K562 (cell line): ENCODE data around the gene PIGT. TPM values are rescaled to one million over a fixed set of nuclear protein-coding genes. Genes with fewer than 3 reads are reported as not detected.
A peak's percentile ranks its signal among the peaks of the same experiment; 100 is the strongest.

Source experiments
- ETV1 ChIP-seq: fragments of 450-650 bp; conservative IDR thresholded peaks from 2 replicates; pipeline ENCODE4 v1.6.1; 2016; ENCODE audit warnings: missing genetic modification characterization, control low read depth, low read depth, missing compliant biosample characterization
- NFIX ChIP-seq: fragments of 250-450 bp; sonication (Bioruptor Pico); IDR thresholded peaks from 2 replicates; pipeline ENCODE4 v1.4.0; 2020; ENCODE audit warnings: low read depth, mild to moderate bottlenecking, moderate library complexity
- POLR3A ChIP-seq: IDR thresholded peaks from 2 replicates; pipeline ENCODE4 v1.6.1; 2011; ENCODE audit warnings: borderline replicate concordance, mild to moderate bottlenecking, moderate library complexity; ENCODE audit not compliant: insufficient read length, insufficient read depth; ENCODE audit errors: extremely low read depth
- PTTG1 ChIP-seq: fragments of 450-650 bp; IDR thresholded peaks from 2 replicates; pipeline ENCODE4 v1.6.1; 2016; ENCODE audit warnings: low read depth, mild to moderate bottlenecking, missing genetic modification characterization, missing compliant biosample characterization
- TCF3 ChIP-seq: sonication (generic); formaldehyde crosslinking; IDR thresholded peaks from 2 replicates; pipeline ENCODE4 v1.4.0; 2020; ENCODE audit warnings: mild to moderate bottlenecking, missing genetic modification reagents
- ZKSCAN1 ChIP-seq: fragments of 150-350 bp; IDR thresholded peaks from 2 replicates; pipeline ENCODE4 v1.6.1; 2016; ENCODE audit warnings: low read depth, low read length
- ZNF217 ChIP-seq: sonication (generic); formaldehyde crosslinking; IDR thresholded peaks from 2 replicates; pipeline ENCODE4 v1.8.0; 2022; ENCODE audit warnings: mild to moderate bottlenecking, missing genetic modification reagents
- ZNF23 ChIP-seq: fragments of 250-450 bp; sonication (Bioruptor Pico); IDR thresholded peaks from 2 replicates; pipeline ENCODE4 v1.4.0; 2020; ENCODE audit warnings: mild to moderate bottlenecking
- polyA plus RNA-seq, 8 experiments: library from polyadenylated mRNA; depleted of rRNA in 4 of 8; stranded (reverse) in 5 of 8; unstranded in 3 of 8; fragments of >200 nt; fragmentation: Nextera tagmentation in 2 of 8; fragmentation: Illumina TruSeq in 1 of 8; extraction: Ambion mirVana in 2 of 8; extraction: Trizol in 1 of 8; gene quantifications; 2 replicates each; pipeline versions ENCODE4 v1.2.1 to v1.2.3, GENCODE V29; 2011 to 2014; ENCODE audit warnings: inconsistent platforms in 1 of 8, missing spikeins in 1 of 8
- total RNA-seq, 7 experiments: library from RNA; depleted of rRNA in 6 of 7; stranded (reverse); fragments of >200 nt in 6 of 7; fragmentation: Illumina TruSeq in 2 of 7; extraction: Trizol in 2 of 7; gene quantifications; 2 replicates each; pipeline versions ENCODE4 v1.2.1 to v1.2.3, GENCODE V29; 2011 to 2021; ENCODE audit warnings: low replicate concordance in 1 of 7
- TF ChIP-seq, protein P1 (sequence below): sonication (generic); formaldehyde crosslinking; IDR thresholded peaks from 2 replicates; pipeline ENCODE4 v1.8.1; 2023; ENCODE audit warnings: missing genetic modification reagents, mild to moderate bottlenecking, borderline replicate concordance
- TF ChIP-seq, protein P2 (sequence below): fragments of 450-650 bp; IDR thresholded peaks from 2 replicates; pipeline ENCODE4 v1.6.1; 2016; ENCODE audit warnings: low read depth, mild to moderate bottlenecking, moderate library complexity
- TF ChIP-seq, protein P3 (sequence below): fragments of 250-450 bp; sonication (Bioruptor Pico); IDR thresholded peaks from 2 replicates; pipeline ENCODE4 v1.4.0; 2020; ENCODE audit warnings: mild to moderate bottlenecking, moderate library complexity, borderline replicate concordance

PIGT gene
- total and polyA plus RNA-seq, 9 of the 15 experiments (the other 6 are each of a cell fraction or from before 2014, with no cell fraction given) = 14.6 to 108 (median 46.9) TPM

DNA sequence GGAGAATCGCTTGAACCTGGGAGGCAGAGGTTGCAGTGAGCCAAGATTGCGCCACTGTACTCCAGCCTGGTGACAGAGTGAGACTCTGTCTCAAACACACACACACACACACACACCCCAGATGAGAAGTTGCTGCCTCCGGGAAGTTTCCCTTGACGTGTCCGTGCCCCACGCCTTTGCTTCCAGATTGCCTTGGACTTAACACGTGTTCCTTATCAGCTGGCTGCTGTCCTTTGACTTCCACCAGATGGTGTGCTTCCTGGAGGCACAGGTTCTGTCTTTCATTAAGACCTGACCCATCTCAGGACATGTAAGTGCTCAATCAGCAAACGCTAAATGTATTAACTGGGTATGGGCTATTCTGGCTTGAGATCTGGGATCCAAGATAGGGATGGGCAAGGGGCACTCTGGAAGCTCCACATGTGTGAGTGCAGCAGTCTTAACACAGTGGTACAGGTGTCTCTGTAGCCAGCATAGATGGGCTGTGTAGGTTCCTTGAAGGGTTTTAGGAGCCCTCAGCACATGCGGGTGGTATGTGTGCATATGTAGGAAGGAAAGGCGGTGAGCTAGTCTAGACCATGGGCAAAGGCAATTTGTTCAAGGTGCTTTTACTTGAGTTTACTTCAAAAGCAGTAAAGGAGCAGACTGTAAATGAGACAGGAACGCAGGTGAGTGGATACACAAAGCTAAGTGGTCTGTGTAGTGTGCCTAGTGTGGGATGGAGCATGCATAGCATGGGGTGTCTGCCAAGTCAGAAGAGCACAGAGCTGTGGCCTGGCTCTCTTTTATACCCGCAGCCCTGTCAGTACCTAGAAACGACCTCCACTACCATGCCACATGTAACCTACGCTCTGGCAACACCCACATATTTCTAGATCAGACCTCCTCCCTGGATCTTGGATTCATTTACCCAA lies 11.6 kb downstream of the PIGT start (continued):
- TF ChIP-seq ZKSCAN1 = no peak
- no peak for TF ChIP-seq ZNF217 (CRISPR knock-in tag)
- TF ChIP-seq ETV1 (tag) = peak; percentile 63; the same call in 1 of the 2 replicates
- TF ChIP-seq PTTG1 = no peak
- no peak for TF ChIP-seq NFIX (CRISPR knock-in tag)
- TF ChIP-seq, protein P1, sequence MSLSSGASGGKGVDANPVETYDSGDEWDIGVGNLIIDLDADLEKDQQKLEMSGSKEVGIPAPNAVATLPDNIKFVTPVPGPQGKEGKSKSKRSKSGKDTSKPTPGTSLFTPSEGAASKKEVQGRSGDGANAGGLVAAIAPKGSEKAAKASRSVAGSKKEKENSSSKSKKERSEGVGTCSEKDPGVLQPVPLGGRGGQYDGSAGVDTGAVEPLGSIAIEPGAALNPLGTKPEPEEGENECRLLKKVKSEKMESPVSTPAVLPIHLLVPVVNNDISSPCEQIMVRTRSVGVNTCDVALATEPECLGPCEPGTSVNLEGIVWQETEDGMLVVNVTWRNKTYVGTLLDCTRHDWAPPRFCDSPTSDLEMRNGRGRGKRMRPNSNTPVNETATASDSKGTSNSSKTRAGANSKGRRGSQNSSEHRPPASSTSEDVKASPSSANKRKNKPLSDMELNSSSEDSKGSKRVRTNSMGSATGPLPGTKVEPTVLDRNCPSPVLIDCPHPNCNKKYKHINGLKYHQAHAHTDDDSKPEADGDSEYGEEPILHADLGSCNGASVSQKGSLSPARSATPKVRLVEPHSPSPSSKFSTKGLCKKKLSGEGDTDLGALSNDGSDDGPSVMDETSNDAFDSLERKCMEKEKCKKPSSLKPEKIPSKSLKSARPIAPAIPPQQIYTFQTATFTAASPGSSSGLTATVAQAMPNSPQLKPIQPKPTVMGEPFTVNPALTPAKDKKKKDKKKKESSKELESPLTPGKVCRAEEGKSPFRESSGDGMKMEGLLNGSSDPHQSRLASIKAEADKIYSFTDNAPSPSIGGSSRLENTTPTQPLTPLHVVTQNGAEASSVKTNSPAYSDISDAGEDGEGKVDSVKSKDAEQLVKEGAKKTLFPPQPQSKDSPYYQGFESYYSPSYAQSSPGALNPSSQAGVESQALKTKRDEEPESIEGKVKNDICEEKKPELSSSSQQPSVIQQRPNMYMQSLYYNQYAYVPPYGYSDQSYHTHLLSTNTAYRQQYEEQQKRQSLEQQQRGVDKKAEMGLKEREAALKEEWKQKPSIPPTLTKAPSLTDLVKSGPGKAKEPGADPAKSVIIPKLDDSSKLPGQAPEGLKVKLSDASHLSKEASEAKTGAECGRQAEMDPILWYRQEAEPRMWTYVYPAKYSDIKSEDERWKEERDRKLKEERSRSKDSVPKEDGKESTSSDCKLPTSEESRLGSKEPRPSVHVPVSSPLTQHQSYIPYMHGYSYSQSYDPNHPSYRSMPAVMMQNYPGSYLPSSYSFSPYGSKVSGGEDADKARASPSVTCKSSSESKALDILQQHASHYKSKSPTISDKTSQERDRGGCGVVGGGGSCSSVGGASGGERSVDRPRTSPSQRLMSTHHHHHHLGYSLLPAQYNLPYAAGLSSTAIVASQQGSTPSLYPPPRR (CRISPR knock-in tag) = no peak
- no peak for TF ChIP-seq POLR3A
- no peak for TF ChIP-seq ZNF23
- TF ChIP-seq, protein P2, sequence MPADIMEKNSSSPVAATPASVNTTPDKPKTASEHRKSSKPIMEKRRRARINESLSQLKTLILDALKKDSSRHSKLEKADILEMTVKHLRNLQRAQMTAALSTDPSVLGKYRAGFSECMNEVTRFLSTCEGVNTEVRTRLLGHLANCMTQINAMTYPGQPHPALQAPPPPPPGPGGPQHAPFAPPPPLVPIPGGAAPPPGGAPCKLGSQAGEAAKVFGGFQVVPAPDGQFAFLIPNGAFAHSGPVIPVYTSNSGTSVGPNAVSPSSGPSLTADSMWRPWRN = no peak
- TF ChIP-seq TCF3 (CRISPR knock-in tag) = peak; percentile 67
- TF ChIP-seq, protein P3, sequence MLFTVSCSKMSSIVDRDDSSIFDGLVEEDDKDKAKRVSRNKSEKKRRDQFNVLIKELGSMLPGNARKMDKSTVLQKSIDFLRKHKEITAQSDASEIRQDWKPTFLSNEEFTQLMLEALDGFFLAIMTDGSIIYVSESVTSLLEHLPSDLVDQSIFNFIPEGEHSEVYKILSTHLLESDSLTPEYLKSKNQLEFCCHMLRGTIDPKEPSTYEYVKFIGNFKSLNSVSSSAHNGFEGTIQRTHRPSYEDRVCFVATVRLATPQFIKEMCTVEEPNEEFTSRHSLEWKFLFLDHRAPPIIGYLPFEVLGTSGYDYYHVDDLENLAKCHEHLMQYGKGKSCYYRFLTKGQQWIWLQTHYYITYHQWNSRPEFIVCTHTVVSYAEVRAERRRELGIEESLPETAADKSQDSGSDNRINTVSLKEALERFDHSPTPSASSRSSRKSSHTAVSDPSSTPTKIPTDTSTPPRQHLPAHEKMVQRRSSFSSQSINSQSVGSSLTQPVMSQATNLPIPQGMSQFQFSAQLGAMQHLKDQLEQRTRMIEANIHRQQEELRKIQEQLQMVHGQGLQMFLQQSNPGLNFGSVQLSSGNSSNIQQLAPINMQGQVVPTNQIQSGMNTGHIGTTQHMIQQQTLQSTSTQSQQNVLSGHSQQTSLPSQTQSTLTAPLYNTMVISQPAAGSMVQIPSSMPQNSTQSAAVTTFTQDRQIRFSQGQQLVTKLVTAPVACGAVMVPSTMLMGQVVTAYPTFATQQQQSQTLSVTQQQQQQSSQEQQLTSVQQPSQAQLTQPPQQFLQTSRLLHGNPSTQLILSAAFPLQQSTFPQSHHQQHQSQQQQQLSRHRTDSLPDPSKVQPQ (CRISPR knock-in tag) = no peak
